MM.1S (cell line): ENCODE measurements around the gene MRPL16.

Source experiments
- CTCF ChIP-seq: fragments of 300-600 bp; sonication (generic); IDR thresholded peaks from 2 replicates; pipeline ENCODE4 v1.5.1; 2016; ENCODE audit warnings: antibody characterized with exemption, low read length, mixed read lengths
- EZH2 ChIP-seq: fragments of 300-600 bp; sonication (generic); optimal IDR thresholded peaks from 2 replicates; pipeline ENCODE3; 2017; ENCODE audit warnings: low read depth, mild to moderate bottlenecking, antibody characterized with exemption, low read length, mixed read lengths

GRCh38 chr11:59810189-59810910, at the start of gene MRPL16:
- TF ChIP-seq CTCF = peak; percentile 45
- TF ChIP-seq EZH2 = no peak
